ENCODE results near the gene AGAP3. TPM values are rescaled to one million over a fixed set of nuclear protein-coding genes. Genes with fewer than 3 reads are reported as not detected.

Gene AGAP3
- polyA plus RNA-seq, 3 donors = 6.4 to 133 (median 6.8) TPM

DNA sequence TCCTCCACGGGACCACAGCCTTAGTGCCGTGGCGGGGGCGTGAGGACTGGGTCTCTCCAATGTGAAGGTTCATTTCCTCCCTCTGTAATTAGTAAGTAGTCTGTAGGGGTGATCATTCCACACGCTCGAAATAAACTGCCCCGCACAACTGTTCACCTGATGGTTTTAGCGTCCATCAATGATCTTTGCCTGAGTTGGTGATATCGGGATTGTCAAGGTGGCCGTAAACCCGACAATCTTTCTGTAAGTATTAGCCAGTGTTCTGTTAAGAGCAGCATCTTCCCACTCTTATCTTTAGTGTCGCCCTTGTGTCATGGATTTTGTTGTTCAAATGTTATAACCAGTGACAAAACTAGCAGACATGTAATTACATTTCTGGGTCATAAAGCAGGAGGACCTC lies 17.7 kb downstream of the AGAP3 start:
- H3K36me3 ChIP-seq (replicated peaks in 1 of 2; ENCODE audit: control insufficient read depth in 1 of 2, insufficient read depth in 2 of 2, low read length in 2 of 2) = peaks cover 0 to 4% of the 10 kb centered on the region in 2 donors
- no peak overlapping the region for H3K4me3 Mint-ChIP-seq
- peaks cover 3% of the 10 kb centered on the region for H3K4me1 Mint-ChIP-seq
- DNase-seq = no peak
- TF ChIP-seq, protein P1, sequence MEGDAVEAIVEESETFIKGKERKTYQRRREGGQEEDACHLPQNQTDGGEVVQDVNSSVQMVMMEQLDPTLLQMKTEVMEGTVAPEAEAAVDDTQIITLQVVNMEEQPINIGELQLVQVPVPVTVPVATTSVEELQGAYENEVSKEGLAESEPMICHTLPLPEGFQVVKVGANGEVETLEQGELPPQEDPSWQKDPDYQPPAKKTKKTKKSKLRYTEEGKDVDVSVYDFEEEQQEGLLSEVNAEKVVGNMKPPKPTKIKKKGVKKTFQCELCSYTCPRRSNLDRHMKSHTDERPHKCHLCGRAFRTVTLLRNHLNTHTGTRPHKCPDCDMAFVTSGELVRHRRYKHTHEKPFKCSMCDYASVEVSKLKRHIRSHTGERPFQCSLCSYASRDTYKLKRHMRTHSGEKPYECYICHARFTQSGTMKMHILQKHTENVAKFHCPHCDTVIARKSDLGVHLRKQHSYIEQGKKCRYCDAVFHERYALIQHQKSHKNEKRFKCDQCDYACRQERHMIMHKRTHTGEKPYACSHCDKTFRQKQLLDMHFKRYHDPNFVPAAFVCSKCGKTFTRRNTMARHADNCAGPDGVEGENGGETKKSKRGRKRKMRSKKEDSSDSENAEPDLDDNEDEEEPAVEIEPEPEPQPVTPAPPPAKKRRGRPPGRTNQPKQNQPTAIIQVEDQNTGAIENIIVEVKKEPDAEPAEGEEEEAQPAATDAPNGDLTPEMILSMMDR (IDR thresholded peaks at IDR 0.05) = no peak
- H3K36me3 Mint-ChIP-seq = peaks cover 13 to 18% of the 10 kb centered on the region in 2 donors
- no peak overlapping the region for H2AFZ ChIP-seq (ENCODE audit: insufficient read depth, low read depth, low read length, poor library complexity, severe bottlenecking)
- peaks cover 100% of the 10 kb centered on the region for H4K20me1 ChIP-seq (ENCODE audit: insufficient read depth, low read length)
- no peaks in the 10 kb centered on the region for H3K27me3 ChIP-seq (ENCODE audit: control insufficient read depth in 2 of 2, insufficient read depth in 2 of 2, low read length in 2 of 2)
- no peak overlapping the region for H3K27ac ChIP-seq (ENCODE audit: low read depth in 1 of 2, low read length in 2 of 2)
- H3K9me3 Mint-ChIP-seq = peaks cover 0 to 1% (median 0%) of the 10 kb centered on the region in 7 donors
- H3K4me1 ChIP-seq (ENCODE audit: control insufficient read depth in 1 of 2, insufficient read depth in 2 of 2, low read length in 2 of 2) = no peaks in the 10 kb centered on the region
- H3K4me2 ChIP-seq (replicated peaks; ENCODE audit: extremely low read depth, low read length, poor library complexity, severe bottlenecking) = no peak overlapping the region
- no peak overlapping the region for H3K9ac ChIP-seq (ENCODE audit: insufficient read depth, low read length, poor library complexity, severe bottlenecking)
- no peak overlapping the region for H3K4me3 ChIP-seq (replicated peaks in 1 of 3; ENCODE audit: low read depth in 2 of 3, low read length in 3 of 3)
- H3K79me2 ChIP-seq (ENCODE audit: insufficient read depth, low read length) = peaks cover 28% of the 10 kb centered on the region
- 96% methylated on average over 7 of the region's 12 CpGs for WGBS (ENCODE audit: insufficient coverage)
- no peak overlapping the region for H3K27ac Mint-ChIP-seq
- H3K9me3 ChIP-seq (replicated peaks in 1 of 2; ENCODE audit: control insufficient read depth in 1 of 2, insufficient read depth in 1 of 2, low read length in 2 of 2) = no peaks in the 10 kb centered on the region
- no peaks in the 10 kb centered on the region for H3K27me3 Mint-ChIP-seq (ENCODE audit: low read depth in 3 of 3)
- intact Hi-C loops (cut with micrococcal nuclease) = no loop called here

DNA sequence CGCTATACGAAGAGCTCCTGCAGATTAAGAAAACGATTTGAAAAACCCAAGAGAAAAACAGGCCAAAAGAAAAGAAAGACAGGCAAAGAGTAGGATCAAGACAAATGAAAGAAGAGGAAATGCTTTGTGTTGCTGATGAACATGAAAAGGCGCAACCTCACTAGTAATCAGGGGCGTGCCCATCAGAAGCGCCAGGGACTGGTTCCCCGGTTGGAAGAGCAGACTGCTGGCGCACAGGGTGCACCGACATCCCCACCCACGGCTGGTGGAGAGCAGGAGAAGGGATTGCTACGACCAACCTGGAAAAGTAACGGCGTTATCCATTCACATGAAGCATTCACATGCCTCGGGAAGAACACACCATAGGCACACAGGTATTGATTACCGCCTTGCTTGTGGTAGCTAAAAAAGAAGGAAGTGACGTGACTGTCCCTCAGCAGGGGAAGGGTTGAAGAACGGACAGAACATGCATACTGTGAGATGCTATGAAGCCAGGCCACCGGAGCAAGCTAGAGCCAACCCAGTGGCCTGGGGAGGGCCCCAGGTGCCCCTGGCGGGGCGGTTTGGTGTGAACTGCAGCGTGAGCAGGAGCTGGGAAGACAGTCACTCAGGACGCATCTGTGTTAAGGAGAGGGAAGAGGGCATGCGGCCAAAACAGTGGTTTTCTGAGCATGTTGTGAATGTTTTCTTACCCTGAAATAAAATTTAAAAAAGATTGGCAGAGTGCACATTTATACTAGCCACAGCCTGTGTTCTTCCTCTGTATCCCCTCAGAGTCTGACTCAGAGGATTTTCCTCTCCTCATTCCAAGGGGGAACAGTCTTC lies 18.3 kb downstream of the AGAP3 start:
- H3K4me1 ChIP-seq (ENCODE audit: control insufficient read depth in 1 of 2, insufficient read depth in 2 of 2, low read length in 2 of 2) = no peaks in the 10 kb centered on the region
- H4K20me1 ChIP-seq (ENCODE audit: insufficient read depth, low read length) = peaks cover 100% of the 10 kb centered on the region
- H3K27ac ChIP-seq (ENCODE audit: low read depth in 1 of 2, low read length in 2 of 2) = no peak overlapping the region
- Mint-ChIP-seq H3K36me3 (peaks cover 11 to 18% of the 10 kb centered on the region in 2 donors), H3K27ac (peak overlapping the region in 2 of 7 donors; percentile 1 to 5), H3K27me3 (ENCODE audit: low read depth in 3 of 3) (no peaks in the 10 kb centered on the region), H3K4me3 (no peak overlapping the region), H3K4me1 (peaks cover 9% of the 10 kb centered on the region), H3K9me3 (peaks cover 0 to 1% (median 0%) of the 10 kb centered on the region in 7 donors)
- no peak for DNase-seq
- 56% methylated on average over 18 of the region's 23 CpGs for WGBS (ENCODE audit: insufficient coverage)
- H3K79me2 ChIP-seq (ENCODE audit: insufficient read depth, low read length) = peaks cover 24% of the 10 kb centered on the region
- H3K27me3 ChIP-seq (ENCODE audit: control insufficient read depth in 2 of 2, insufficient read depth in 2 of 2, low read length in 2 of 2) = no peaks in the 10 kb centered on the region
- intact Hi-C loops (cut with micrococcal nuclease) = no loop called here
- no peak overlapping the region for H3K4me2 ChIP-seq (replicated peaks; ENCODE audit: extremely low read depth, low read length, poor library complexity, severe bottlenecking)
- H3K4me3 ChIP-seq (replicated peaks in 1 of 3; ENCODE audit: low read depth in 2 of 3, low read length in 3 of 3) = no peak overlapping the region
- TF ChIP-seq, protein P1 (IDR thresholded peaks at IDR 0.05) = no peak
- H3K9me3 ChIP-seq (replicated peaks in 1 of 2; ENCODE audit: control insufficient read depth in 1 of 2, insufficient read depth in 1 of 2, low read length in 2 of 2) = no peaks in the 10 kb centered on the region
- H2AFZ ChIP-seq (ENCODE audit: insufficient read depth, low read depth, low read length, poor library complexity, severe bottlenecking) = no peak overlapping the region
- H3K36me3 ChIP-seq (replicated peaks in 1 of 2; ENCODE audit: control insufficient read depth in 1 of 2, insufficient read depth in 2 of 2, low read length in 2 of 2) = peaks cover 0 to 4% of the 10 kb centered on the region in 2 donors
- H3K9ac ChIP-seq (ENCODE audit: insufficient read depth, low read length, poor library complexity, severe bottlenecking) = no peak overlapping the region

Data from CD14-positive monocyte (primary cell).